ENCODE data around the gene POF1B. TPM values are rescaled to one million over a fixed set of nuclear protein-coding genes. Genes with fewer than 3 reads are reported as not detected.

POF1B gene
- polyA plus RNA-seq, 1 donor (not counting 4 experiments of a cell fraction or from before 2014, with no cell fraction given), result 11.9 TPM

DNA sequence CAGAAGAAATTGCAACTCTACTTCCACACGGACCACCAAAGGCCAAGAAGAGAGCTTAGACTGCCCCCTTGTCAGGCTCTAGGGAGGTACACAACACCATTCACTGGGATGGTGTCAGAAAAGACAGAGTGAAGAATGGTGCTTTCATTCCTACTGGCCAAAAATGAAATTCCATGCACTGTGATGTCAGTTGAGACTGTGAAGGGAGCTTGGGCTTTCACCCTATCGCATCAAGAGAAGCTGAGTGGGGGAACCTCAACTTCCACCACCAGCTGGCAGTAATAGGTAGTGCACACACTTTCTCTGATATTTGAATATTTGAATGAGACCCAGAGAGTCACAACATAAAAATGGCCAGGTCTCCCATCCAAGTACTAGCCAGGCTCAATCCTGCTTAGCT is 69.7 kb downstream of the POF1B start:
- dilution Hi-C loops (cut with MboI; ENCODE audit: extremely low pct_ligation_motif_present, low sequenced_read_pairs), result no loop called here
- H3K36me3 ChIP-seq (ENCODE audit: control insufficient read depth in 2 of 2, extremely low read depth in 1 of 2, insufficient read depth in 2 of 2, low read length in 2 of 2), result no peaks in the 10 kb centered on the region
- H3K4me2 ChIP-seq (ENCODE audit: control insufficient read depth, extremely low read depth, insufficient read depth, low read depth, low read length), result no peak overlapping the region
- H3K27ac ChIP-seq (ENCODE audit: control insufficient read depth, insufficient read depth, low read length), result no peak overlapping the region
- TF ChIP-seq EZH2 (IDR thresholded peaks at IDR 0.05; ENCODE audit: low read length), result no peak
- peak in 2 of 3 experiments; percentile 12 to 15 for TF ChIP-seq CTCF (optimal IDR thresholded peaks at IDR 0.05 in 1 of 3, IDR thresholded peaks at IDR 0.05 in 1 of 3, conservative IDR thresholded peaks at IDR 0.05 in 1 of 3; ENCODE audit: extremely low read depth in 1 of 3, insufficient read depth in 2 of 3, low read length in 3 of 3)
- no peaks in the 10 kb centered on the region for H4K20me1 ChIP-seq (ENCODE audit: control insufficient read depth, extremely low read depth, insufficient read depth, low read length)
- DNase-seq (ENCODE audit: low read depth, low spot score) (no peak), FAIRE-seq (no peak)
- no peaks in the 10 kb centered on the region for H3K9me3 ChIP-seq (ENCODE audit: control insufficient read depth, low read depth, low read length)
- H3K4me1 ChIP-seq (ENCODE audit: control insufficient read depth, extremely low read depth, insufficient read depth, low read length), result no peaks in the 10 kb centered on the region
- H2AFZ ChIP-seq (ENCODE audit: control insufficient read depth, low read length), result no peak overlapping the region
- H3K4me3 ChIP-seq (ENCODE audit: control insufficient read depth in 2 of 3, extremely low read depth in 1 of 3, insufficient read depth in 2 of 3, low read depth in 1 of 3, low read length in 3 of 3), result no peak overlapping the region
- no peaks in the 10 kb centered on the region for H3K79me2 ChIP-seq (ENCODE audit: control insufficient read depth, insufficient read depth, low read length)
- H3K9me1 ChIP-seq (ENCODE audit: control insufficient read depth, extremely low read depth, insufficient read depth, low read length), result no peaks in the 10 kb centered on the region
- H3K9ac ChIP-seq (ENCODE audit: control insufficient read depth, extremely low read depth, insufficient read depth, low read length), result no peak overlapping the region
- no peaks in the 10 kb centered on the region for H3K27me3 ChIP-seq (ENCODE audit: control insufficient read depth, extremely low read depth, insufficient read depth, low read length)

DNA sequence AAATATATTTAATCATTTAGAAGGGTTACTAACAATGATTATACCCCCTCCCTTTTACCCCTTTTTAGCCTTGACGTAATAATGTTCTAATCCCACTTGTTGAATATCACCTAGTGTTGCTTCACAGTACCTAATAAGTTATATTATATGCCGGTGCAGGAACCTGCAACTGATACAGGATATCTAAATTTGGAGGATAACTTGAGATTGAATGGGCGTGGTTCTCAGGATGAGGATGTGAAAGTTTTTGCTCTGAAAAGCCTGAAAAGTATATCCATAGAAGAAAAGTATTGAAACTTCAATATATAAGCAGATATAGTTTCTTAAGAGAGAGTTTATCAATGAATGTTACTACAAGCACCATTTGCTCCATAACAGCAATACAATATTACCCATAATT is 75.9 kb downstream of the POF1B start:
- TF ChIP-seq CTCF (optimal IDR thresholded peaks at IDR 0.05 in 1 of 3, IDR thresholded peaks at IDR 0.05 in 1 of 3, conservative IDR thresholded peaks at IDR 0.05 in 1 of 3; ENCODE audit: extremely low read depth in 1 of 3, insufficient read depth in 2 of 3, low read length in 3 of 3), result no peak
- no peak for TF ChIP-seq EZH2 (IDR thresholded peaks at IDR 0.05; ENCODE audit: low read length)
- H3K79me2 ChIP-seq (ENCODE audit: control insufficient read depth, insufficient read depth, low read length), result no peaks in the 10 kb centered on the region

More for the DNA sequence above, 75.9 kb downstream of the POF1B start:
- Histone ChIP-seq H2AFZ (ENCODE audit: control insufficient read depth, low read length) (no peak overlapping the region), H3K4me1 (ENCODE audit: control insufficient read depth, extremely low read depth, insufficient read depth, low read length) (no peaks in the 10 kb centered on the region), H3K9me1 (ENCODE audit: control insufficient read depth, extremely low read depth, insufficient read depth, low read length) (no peaks in the 10 kb centered on the region), H3K27me3 (ENCODE audit: control insufficient read depth, extremely low read depth, insufficient read depth, low read length) (no peaks in the 10 kb centered on the region), H3K36me3 (ENCODE audit: control insufficient read depth in 2 of 2, extremely low read depth in 1 of 2, insufficient read depth in 2 of 2, low read length in 2 of 2) (peaks cover 0 to 2% of the 10 kb centered on the region in 2 experiments), H3K4me2 (ENCODE audit: control insufficient read depth, extremely low read depth, insufficient read depth, low read depth, low read length) (no peak overlapping the region), H3K4me3 (ENCODE audit: control insufficient read depth in 2 of 3, extremely low read depth in 1 of 3, insufficient read depth in 2 of 3, low read depth in 1 of 3, low read length in 3 of 3) (no peak overlapping the region), H3K9me3 (ENCODE audit: control insufficient read depth, low read depth, low read length) (no peaks in the 10 kb centered on the region), H3K27ac (ENCODE audit: control insufficient read depth, insufficient read depth, low read length) (no peak overlapping the region), H4K20me1 (ENCODE audit: control insufficient read depth, extremely low read depth, insufficient read depth, low read length) (no peaks in the 10 kb centered on the region), H3K9ac (ENCODE audit: control insufficient read depth, extremely low read depth, insufficient read depth, low read length) (no peak overlapping the region)
- DNase-seq (ENCODE audit: low read depth, low spot score) (no peak), FAIRE-seq (no peak)
- dilution Hi-C loops (cut with MboI; ENCODE audit: extremely low pct_ligation_motif_present, low sequenced_read_pairs), result no loop called here

All from keratinocyte (primary cell).